ENCODE measurements around the gene CHST7. TPM values are rescaled to one million over a fixed set of nuclear protein-coding genes. Genes with fewer than 3 reads are reported as not detected.

Gene CHST7, protein sequence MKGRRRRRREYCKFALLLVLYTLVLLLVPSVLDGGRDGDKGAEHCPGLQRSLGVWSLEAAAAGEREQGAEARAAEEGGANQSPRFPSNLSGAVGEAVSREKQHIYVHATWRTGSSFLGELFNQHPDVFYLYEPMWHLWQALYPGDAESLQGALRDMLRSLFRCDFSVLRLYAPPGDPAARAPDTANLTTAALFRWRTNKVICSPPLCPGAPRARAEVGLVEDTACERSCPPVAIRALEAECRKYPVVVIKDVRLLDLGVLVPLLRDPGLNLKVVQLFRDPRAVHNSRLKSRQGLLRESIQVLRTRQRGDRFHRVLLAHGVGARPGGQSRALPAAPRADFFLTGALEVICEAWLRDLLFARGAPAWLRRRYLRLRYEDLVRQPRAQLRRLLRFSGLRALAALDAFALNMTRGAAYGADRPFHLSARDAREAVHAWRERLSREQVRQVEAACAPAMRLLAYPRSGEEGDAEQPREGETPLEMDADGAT
- 10 to 100 TPM; 15.7 to 80.8 (median 42.9) TPM for total RNA-seq

DNA sequence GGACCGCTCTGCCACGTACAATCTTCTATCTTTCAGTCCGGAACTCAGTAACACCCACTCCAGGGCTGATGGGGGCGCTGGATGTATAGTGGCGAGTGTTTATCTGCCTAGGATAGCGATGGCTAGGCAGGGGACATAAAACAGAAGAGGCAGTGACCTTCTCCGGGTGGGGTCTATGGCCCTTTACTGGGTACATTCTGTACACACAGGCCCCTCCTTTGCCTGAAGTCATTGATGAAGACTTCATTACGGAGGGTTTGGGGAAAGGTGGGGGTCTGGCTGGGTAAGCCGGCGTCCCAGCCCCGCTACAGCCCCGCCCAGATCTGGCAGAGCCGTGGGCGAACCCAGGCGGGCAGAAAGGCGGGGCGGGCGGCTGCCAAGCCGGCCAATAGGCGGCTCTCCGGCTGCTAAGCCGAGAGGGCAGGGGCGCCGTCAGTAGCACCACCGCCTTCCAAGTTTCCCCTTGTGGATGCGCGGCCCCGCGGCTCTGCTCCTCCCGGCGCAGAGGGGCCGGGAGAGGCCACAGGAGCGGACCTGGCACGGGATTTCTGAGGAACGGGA is at the start of gene CHST7:
Gene CHST7, plus strand, starts transcription at position 435 of the 561 bp plus-strand sequence. CDS start 167 bp downstream, outside the sequence.
- TF ChIP-seq, protein P1, sequence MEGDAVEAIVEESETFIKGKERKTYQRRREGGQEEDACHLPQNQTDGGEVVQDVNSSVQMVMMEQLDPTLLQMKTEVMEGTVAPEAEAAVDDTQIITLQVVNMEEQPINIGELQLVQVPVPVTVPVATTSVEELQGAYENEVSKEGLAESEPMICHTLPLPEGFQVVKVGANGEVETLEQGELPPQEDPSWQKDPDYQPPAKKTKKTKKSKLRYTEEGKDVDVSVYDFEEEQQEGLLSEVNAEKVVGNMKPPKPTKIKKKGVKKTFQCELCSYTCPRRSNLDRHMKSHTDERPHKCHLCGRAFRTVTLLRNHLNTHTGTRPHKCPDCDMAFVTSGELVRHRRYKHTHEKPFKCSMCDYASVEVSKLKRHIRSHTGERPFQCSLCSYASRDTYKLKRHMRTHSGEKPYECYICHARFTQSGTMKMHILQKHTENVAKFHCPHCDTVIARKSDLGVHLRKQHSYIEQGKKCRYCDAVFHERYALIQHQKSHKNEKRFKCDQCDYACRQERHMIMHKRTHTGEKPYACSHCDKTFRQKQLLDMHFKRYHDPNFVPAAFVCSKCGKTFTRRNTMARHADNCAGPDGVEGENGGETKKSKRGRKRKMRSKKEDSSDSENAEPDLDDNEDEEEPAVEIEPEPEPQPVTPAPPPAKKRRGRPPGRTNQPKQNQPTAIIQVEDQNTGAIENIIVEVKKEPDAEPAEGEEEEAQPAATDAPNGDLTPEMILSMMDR (IDR thresholded peaks at IDR 0.05; ENCODE audit: low read depth) = no peak

DNA sequence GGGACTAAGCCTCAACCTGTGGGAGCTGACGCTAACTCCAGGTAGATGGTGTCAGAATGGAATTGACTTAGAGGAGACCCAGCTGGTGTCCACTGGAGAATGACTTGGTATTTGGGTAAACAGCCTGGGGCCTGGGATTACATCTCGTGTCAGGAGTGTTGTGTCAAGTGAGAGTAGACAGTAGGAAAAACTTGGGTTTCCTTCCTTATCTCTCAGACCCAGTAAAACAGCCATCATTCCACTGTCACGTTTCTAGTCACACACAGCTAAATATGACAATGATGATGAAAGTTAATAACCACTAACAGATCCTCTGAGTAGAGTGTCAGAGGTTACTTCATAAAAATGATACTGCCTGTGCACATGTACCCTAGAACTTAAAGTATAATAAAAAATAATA is 42.1 kb upstream of the CHST7 start:
- TF ChIP-seq, protein P1 (IDR thresholded peaks at IDR 0.05; ENCODE audit: low read depth) = no peak

DNA sequence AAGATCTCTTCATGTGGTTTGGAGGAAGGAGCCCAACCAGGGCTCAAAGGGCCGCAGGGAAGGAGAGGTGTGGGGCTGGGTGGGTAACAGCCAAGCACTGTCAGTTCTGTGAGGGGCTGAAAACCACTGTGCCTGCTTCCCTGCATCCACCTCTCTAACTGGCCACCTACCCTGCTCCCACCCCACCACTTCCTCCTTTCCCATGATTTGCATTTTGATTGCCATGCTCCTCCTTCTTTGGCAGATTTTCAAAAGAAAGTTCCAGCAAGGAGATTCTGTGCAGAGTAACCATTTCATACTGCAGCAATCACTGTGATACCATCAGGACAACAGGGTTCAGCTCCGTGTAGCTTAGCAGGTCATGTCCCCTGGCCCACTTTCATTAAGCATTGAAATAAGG is 30.1 kb upstream of the CHST7 start:
- TF ChIP-seq, protein P1 (IDR thresholded peaks at IDR 0.05; ENCODE audit: low read depth) = no peak

DNA sequence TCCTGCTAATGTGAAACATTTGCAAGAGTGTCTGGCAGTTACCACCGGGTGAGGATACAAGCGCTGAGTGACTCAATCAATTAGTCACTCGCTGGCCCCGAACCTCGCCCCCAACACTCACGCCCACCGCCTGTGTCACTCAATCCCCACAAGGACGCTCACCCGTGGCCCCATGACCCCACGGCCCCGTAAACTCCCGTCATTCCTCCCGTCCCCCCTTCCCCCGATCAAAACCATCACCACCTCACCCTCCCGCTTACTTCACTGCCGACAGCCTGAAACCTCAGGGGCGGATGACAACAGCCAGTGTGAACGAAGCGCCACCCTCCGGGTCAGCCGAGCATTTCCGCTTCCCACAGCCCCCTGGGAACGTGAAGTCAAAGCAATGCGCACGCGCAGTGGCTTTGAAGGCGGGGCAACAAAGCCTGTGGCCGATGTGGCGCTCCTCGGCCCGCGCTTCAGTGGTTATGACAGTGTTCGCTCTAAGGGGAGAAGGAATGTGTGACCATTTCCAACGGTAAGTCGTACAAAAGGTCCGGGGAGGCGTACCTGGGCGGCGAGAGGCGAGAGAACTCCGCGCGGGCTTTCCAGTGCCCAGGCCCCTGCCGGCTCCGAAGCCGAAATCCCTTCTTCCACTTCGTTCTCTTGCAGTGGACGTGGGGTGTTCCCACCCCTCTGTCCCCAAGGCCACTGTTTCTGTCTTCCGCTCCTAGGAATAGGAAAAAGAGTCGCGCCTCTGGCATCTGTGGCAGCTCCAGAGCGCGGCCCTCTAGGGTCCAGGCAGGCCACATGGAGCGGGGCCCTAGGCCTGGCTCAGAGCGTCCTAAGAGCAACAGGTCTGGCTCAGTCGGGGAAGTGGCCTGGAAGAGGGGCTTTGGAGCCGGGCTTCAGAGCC is 28.2 kb upstream of the CHST7 start, which contains the start of gene ZNF674:
Gene ZNF674, minus strand, starts transcription at position 311 of the 895 bp plus-strand sequence. CDS start 3,334 bp downstream, outside the sequence.
- TF ChIP-seq, protein P1 (IDR thresholded peaks at IDR 0.05; ENCODE audit: low read depth) = no peak

DNA sequence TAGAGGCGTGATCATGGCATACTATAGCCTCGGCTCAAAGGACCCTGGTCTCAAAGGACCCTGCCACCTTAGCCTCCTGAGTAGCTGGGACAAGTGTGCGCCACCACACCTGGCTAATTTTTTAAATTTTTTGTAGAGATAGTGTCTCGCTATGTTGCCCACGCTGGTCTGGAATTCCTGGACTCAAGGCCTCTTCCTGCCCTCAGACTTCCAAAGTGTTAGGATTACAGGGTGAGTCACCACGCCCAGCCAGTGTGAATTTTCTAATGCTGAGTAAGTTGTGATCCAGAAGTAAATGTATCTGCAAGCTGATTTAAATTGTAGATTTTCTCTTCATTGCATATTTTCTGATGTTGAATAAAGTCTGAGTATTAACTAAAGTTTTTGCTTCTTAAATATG is 25.7 kb upstream of the CHST7 start:
- TF ChIP-seq, protein P1 (IDR thresholded peaks at IDR 0.05; ENCODE audit: low read depth) = no peak

DNA sequence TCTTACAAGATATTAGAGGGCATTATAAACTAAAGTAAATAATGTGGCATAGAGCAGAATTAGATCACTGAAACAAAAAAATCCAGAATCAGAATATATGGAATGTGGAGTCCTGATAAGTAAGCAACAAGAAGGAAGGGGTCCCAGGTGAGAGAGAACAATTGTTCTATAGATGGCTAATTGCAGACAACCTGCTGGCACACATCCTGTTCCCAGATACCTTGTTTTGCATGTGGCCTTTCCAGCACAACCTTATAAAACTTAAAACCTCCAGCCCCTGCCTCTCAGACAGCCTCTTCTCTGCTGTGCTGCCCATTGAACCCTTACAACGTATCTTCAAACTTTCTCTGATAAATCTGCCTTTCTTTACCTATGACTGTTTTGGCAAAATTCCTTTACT is 23.7 kb upstream of the CHST7 start:
- TF ChIP-seq, protein P1 (IDR thresholded peaks at IDR 0.05; ENCODE audit: low read depth) = no peak
